Stimulated activated CD4-positive, alpha-beta T cell treated with anti-CD3 and anti-CD28 coated beads, Interleukin-15, amount 100 ng/mL, for 24 hours (primary cell): ENCODE measurements around the gene TMEM272.

Experiments used
- DNase-seq: peaks from one replicate; pipeline ENCODE4 v3.0.0-alpha.2; 2020

TMEM272 gene

DNA sequence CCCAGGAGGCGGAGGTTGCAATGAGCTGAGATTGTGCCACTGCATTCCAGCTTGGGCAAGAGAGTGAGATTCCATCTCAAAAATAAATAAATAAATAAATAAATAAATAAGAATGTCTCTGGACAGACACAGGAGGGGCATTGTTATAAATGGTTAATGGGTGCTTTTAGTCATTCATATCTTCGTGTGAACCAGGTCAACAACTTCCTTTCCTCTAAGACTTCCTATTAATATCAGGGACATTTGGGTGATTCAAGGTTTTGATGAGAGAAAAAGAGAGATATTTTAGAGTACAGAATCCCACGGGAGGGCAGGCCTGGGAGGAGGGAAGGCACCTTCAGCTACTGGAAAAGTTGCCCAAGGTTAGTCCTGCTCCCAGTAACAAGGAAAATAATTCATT, 64.9 kb downstream of the TMEM272 start:
- DNase-seq = no peak

DNA sequence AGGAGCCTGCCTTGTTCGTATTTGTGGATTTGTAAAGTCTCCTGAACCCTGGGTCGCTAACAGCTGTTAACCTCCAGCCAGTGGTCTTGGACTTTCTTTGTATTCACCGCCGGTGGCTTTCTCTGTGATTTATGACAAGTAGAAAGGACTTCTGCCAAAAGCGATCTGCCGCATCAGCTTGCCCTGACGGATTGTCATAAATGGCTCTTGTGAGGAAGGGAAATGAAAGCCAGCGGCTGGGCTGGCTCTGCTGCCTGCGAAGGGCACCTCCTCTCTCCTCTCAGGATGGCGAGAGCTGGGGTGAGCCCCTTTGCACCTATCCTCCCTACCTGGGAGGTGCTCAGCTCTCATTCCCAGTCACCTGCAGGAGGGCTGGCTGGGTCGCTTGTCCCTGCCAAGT, 66.6 kb downstream of the TMEM272 start:
- DNase-seq = no peak

DNA sequence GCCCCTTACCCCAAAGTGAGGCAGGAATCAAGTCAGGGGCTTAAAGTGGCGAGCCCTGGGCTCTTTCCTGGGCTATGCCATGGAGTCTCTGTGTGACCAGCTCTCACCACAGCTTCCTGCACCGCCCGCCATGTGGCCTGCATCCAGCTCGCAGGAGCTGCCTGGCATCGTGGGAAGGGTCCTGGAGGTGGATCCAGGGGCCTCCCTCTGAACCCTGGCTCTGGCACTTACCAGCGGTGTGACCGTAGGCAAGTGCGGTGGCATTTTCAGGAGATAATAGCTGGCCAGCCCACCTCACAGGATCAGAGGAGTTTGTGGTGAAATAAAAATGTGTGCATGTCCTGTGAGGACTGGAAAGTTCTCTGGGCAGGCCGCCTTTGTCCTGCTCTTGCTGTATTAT, 67.1 kb downstream of the TMEM272 start:
- no peak for DNase-seq

DNA sequence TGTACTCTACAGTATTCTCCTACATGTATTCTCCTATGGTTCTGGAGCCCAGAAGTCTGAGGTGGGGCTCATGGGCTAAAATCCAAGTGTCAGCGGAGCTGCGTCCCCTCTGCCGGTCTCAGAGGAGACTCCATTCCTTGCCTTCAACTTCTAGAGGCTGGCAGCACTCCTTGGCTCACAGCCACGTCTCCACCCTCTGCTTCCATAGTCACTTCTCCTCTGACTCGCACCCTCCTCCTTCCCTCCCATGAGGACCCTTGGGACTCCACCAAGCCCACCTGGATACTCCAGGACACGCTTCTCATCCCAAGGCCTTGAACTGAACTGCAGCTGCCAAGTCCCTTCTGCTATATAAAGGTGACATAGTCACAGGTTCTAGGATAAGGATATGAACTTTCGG, 68.8 kb downstream of the TMEM272 start:
- no peak for DNase-seq

DNA sequence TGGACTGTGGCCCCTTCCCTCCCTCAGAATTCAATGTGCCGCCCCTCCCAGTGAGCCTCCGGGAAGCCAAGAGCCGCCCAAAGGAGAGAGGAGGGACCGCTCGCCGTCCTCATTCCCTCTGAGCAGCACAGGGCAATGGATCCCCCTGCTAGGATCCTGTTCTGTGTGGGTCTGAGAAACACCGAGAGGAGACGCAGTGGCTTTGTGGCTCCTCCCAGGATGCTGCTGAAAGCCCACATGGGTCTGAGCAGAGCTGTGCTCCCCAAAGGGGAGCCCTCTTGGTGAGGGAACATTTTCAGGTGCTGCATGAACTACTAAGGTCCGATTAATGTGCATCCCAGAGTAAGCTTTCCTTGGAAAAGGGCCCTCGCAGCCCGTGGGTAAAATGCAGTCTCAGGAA, 71.5 kb downstream of the TMEM272 start:
- no peak for DNase-seq

DNA sequence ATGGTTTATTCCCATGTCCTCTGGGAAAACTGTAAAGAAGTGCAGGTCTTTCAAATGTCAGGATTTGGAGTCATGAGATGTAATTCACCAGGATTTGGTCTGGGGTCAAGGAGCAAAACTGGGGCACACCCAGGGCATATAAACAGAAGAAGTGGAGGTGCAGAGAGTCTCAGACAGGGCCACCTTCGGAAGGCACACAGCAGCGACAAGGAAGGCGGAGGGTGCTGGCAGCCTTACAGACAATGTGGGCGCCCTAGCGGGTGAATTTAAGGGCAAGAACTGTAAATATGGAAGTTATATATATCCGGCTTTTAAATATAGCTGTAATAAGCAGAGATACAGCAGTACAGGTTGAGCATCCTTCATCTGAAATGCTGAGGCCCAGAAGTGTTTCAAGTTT, 72.2 kb downstream of the TMEM272 start:
- DNase-seq = no peak

DNA sequence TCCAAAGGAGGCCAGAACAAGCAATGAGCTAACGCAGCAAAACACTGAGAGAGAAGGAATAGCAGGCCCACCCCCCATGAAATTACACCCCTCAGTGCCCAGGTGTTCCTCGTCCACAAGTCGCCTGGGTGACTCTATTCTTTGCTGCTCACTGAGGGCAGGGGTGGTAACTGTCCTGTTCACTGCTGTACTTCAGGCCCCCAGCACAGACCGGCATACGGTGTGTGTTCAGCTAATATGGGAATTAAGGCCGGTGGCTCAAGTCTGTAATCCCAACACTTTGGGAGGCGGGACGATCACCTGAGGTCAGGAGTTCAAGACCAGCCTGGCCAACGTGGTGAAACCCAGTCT, 72.9 kb downstream of the TMEM272 start:
- no peak for DNase-seq

DNA sequence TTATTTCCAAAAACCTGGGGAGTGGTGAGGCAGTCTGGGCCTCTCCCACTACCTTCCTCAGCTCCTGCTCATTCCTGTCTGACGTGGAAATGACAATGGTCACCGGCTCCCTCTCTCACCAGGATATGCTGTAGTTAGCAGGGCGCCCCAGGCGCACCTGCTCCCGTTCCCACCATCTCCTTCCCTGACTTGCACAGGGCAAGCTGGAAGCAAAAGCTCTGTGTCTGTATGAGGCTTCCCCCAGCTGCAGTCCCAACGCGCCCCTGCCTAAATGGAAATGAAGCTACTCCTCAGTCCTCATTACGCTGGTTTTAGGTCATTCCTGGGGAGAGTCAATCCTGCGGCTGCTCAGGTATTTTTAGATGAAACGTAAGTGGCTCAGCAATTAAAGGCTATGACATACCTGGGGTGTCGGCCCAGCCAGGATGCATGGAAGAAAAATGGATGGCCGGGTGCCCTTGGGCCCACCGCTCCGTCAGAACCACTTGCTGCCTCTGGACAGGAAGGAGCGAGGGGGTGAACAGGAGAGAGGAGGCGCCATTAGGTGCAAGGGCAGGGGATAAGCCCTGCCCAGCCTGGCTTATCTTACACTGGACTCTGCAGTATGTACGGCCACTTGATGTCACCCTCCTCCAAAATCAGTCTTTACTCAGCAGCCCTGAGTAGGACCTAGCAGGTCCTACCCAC, 73.4 kb downstream of the TMEM272 start:
- DNase-seq = no peak

DNA sequence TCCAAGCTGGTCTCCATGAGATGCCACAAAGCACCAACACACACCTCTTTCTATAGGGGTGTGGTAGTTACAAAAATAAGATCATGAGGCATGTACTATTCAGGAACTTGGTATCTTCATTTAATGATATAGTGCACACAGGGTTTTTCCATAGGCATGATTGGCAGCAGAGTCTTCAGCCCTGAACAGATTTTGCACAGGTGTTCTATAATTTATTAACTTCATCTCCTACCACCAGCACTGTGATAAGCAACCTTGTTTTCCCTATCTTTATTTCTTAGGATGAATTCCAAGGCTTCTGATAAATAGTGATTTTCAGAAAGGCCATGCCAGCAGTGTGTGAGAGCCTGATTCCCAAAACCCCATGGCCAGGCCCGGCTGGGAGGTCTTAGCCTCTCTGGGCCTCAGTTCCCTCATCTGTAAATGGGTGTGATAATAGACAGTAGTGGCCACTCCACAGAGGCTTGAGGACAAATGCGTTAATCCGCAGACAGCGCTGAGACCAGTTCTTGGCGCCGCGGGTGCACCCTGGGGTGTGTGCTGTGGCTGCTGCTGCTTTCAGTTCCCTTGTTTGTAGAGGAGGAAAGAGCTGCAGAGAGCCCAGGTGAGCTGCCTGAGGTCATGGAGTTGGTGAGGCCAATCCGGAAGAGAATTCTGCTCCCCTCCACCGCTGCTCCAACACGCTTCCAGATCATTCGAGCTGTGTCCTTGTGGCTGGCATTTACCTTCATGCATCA, 74.1 kb downstream of the TMEM272 start:
- no peak for DNase-seq

DNA sequence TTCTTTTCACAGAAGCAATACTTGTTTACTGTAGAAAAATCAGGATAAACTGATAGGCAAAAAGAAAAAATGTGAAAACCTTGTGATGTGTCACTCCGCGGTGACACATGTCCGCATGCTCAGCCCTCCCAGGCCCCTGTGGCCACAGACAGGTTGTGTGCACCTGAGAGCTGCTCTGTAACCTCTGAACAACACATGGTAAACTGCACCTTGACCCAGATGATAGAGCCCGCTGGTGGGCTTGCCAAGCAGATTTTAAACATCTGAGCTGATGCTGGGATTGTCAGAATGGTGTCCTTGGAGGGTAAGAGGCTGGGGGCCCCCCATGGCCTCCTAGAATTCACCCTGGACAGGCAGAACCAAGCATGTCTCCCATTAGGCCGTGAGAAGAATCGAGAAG, 74.8 kb downstream of the TMEM272 start:
- DNase-seq = no peak

DNA sequence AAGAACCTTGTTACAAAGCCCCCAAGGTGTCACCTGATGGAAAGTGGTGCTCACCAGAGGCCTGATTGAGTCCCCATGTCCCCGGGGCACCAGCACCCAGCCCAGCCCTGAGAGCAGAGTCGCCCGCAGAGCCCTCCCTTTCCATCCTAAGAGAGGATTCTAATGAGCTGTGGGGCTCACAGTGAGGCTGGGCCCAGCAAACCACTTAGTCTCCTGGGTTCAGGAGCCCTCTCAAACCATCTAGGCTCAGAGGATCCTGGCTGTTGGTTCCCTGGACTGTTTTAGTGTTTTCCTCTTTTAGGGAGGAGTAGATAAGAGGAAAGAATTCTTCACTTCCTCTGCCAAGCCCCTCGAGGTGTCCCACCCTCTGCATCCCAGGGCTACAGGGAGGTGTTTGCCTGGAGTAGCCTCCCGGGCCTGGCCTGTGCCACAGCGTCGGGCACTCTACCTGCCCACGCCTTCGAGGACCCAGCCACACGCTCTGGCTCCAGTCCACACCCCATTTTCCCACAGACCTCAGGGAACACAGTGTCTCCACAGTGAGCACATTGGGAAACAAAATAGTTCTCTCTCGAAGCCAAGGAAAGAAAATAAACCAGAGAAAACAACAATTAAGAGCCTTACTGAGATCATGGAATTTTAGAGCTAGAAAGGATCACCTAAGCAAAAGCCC, 75.4 kb downstream of the TMEM272 start:
- no peak for DNase-seq

DNA sequence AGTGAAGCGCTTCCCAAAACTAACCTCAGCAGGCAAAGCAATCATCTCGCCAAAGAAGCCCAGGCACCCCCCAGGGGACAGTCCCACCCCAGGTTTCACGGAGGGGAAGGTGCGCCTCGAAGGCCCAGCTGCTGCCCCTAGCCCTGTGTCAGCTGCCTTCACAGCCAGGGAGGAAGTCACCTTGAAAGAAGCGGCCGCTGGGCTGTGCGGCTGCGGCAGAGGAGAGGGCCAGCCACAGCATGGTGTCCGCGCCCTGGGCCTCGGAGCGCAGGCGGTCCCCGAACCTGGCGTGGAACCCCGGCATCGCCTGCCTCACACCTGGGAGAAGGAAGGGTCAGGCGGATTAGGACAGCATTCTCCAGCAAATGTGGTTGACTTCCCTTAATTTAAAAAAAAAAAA, 76.0 kb downstream of the TMEM272 start:
- no peak for DNase-seq

DNA sequence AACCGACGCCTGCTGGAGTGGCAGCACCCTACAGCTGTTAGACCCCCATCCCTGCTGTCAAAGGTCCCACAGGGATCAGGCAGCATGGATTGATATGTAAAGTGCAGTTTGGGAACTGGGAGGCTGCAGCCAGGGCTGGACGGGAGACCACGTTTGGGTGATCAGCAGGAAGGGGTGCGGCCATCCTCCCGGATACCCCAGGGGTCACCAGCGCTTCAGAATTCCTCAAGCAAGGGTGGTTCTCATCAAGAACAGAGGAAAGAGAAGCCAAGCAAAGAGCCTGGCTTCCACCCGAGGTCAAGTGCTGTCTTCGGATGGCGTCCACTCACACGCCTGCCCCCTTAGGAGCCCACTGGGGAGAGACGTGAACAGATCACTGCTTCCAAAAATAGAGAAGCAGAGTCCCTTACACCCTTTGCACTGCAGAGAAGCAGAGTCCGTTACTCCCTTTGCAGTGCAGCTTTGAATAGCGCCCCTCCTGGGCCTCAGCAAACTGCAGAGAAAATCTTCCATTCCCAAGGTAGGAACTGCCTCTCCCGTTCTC, 76.5 kb downstream of the TMEM272 start:
- no peak for DNase-seq

DNA sequence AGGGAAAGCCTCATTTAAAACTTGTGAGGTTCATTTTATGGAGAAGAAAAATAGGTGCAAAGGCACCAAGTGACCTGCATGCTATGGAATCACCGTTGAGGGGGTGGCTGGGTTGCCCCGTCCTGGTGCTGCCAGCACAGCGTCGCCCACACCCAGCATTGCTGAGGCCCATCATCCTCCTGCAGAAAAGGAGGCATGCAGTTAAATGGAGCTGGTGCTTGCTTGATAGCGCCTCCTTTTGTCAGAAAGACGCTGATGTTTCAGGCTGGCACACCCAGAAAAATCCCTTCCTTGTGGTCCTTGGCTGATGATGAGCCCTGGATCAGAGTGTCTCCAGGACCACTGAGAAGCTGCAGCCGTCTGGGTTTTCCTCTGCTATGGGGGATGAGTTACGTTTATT, 77.9 kb downstream of the TMEM272 start:
- no peak for DNase-seq

DNA sequence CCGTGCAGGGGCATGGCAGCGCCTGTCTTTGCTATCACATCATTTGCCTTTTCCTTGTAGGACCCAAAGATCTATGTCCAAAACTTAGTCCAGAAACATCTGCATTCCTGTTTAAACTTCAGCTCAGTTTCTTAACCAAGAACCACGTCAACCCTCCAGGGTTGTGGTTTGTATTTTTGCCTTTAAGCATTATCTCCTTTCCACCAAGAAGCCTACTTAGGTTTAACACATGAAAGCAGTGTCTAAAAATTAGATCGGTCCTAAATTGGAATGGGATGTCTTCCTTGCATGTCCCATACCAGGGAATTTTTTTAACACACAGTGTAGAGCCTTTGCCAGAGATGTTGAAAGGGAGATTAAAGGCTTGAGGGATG, 79.8 kb downstream of the TMEM272 start:
- no peak for DNase-seq

DNA sequence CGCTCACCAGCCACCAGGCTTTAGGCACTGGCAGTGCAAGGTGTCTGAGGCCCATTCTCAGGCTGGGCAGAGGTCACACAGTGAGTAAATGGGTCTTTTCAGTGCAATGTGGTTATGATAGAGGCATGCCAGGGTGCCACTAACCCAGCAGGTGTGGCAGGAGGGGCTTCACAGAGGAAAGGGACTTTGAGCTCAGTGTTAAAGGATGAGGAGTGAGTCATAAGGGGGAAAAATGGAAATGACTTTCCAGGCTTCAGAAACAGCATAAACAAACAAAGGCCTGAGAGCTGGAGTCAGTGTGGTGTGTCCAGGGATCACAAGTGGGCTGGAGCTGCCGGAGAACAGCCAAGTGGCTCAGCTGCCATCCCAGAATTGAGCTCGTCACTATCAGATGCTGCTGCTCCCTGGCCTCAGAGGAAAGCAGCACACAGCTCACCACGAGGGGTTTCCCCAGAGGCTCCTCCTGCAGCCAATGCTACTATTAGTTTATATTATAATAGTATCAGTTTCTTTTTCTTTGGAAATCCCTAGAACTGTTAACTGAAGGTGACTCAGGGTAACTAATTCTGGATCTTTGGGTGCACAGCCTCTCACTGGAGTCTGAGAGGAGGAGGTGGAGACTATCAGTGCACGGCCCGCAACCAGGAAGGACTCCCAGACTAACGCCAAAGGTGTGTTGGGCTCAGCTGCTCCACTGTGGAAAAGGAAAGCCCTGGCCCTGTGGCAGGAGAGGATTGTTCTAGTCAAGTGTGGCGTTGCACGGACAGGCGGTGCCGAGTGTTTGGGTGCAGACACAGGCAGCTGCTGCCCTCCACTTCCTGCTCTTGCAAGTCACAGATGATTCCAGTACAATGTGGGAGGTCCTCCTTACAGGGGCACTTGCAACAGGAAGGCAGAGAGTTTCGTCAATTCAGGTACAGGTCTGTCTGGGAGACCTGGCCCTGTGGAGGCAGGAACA, 80.5 kb downstream of the TMEM272 start:
- peak; percentile 83 for DNase-seq

DNA sequence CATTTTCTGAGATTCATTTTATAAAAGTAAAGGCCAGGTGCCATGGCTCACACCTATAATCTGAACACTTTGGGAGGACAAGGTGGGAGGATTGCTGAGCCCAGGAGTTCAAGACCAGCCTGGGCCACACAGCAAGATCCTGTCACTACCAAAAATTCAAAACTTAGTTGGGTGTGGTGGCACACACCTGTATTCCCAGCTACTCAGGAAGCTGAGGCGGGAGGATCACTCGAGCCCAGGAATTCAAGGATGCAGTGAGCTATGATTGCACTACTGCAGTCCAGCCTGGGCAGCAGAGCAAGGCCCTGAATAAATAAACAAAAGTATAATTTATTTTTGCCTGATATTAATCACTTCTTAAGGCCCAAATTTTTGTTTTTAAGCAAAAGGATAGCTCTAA, 81.5 kb downstream of the TMEM272 start:
- no peak for DNase-seq
